Esophagus muscularis mucosa (tissue), 4 donors: ENCODE measurements around the gene ADCK1.

Source experiments
- CTCF ChIP-seq, 3 experiments: fragments of 200-600 bp in 2 of 3; fragments of 450-650 bp in 1 of 3; sonication (generic) in 2 of 3; IDR thresholded peaks; one replicate each; pipeline ENCODE4 v1.5.1; 2017 to 2019; ENCODE audit warnings: antibody characterized with exemption in 3 of 3, mild to moderate bottlenecking in 2 of 3, moderate library complexity in 1 of 3
- EP300 ChIP-seq: sonication (generic); formaldehyde crosslinking; IDR thresholded peaks from one replicate; pipeline ENCODE4 v1.6.1; 2017; ENCODE audit warnings: antibody characterized with exemption
- POLR2A ChIP-seq: fragments of 450-650 bp; IDR thresholded peaks from one replicate; pipeline ENCODE4 v1.6.1; 2017; ENCODE audit warnings: antibody characterized with exemption, moderate library complexity, mild to moderate bottlenecking, low read depth

DNA sequence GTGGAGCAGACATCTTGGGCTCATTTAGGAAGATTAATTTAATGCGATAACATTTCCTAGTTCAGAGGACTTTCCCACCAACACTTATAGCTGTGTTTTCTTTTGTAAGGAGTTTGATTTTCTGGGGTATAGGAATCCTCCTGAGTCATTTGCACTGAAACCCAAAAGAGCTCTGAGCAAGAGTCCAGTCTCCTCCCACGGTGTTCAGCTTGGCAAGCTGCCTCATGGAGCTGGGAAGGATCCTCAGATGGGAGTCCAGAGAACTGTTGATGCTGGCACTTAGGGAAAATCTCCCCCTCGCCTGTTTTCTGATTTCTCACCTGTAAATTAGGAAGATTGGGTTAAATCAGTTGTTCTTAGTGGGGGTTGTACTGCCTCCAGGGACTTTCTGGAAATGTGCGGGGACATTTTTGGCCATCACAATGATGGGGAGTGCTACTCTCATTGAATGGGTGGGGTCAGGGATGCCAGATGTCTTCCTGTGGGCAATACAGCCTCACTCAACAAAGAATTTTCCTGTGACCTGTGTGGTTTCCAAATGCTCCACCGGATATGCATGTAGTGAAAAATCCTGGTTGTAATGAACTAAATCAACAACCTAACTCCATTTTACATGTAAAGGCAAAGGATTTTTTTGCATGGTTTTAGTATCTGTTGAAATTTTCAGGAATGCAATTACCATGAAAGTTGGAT lies 150.6 kb downstream of the ADCK1 start:
- TF ChIP-seq POLR2A (no peak), EP300 (no peak), CTCF (IDR thresholded peaks at IDR 0.05) (no peak)
